Erythroblast (primary cell): ENCODE data around the gene HYCC1.

Experiments used
- GATA1 ChIP-seq: IDR thresholded peaks from 2 replicates; pipeline ENCODE4 v1.6.1; 2011; ENCODE audit warnings: low read depth, mild to moderate bottlenecking, control low read depth, low read length, moderate library complexity
- POLR2A ChIP-seq: IDR thresholded peaks from 2 replicates; pipeline ENCODE4 v1.6.1; 2011; ENCODE audit warnings: mild to moderate bottlenecking, low read length

DNA sequence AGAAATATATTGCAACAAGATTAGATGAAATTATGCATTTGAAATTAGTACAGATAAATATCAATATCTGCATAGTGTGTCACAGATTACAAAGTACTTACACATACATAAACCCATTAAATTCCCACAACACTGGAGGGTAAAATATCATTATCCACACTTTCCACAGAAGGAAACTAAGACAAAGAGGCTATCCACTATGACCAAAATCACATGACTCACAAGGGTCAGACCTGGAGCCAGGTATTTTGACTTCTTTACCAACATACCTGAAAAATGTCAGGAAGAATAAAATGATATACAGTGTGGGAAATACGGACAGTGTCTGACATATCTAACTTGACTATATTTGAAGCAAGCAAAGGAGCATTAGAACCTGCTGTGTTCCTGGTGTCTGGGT, 34.1 kb downstream of the HYCC1 start:
- TF ChIP-seq POLR2A (no peak), GATA1 (no peak)
